ENCODE data around the gene EIF1AY.

The EIF1AY gene

GRCh38 chrY:20576506-20576905, 930 bp downstream of the EIF1AY start:
- in situ Hi-C loops (cut with MboI; ENCODE audit: low pct_unique_long_range_greater_than_20kb, low sequenced_read_pairs, unreplicated experiment), result no loop called here
- DNase-seq (ENCODE audit: low spot score), result no peak
- no peak for TF ChIP-seq CTCF (IDR thresholded peaks at IDR 0.05; ENCODE audit: extremely low read depth, insufficient read depth, missing control alignments)

GRCh38 chrY:20578206-20578605, 2.6 kb downstream of the EIF1AY start:
- no peak for TF ChIP-seq CTCF (IDR thresholded peaks at IDR 0.05; ENCODE audit: extremely low read depth, insufficient read depth, missing control alignments)
- no peak for DNase-seq (ENCODE audit: low spot score)
- in situ Hi-C loops (cut with MboI; ENCODE audit: low pct_unique_long_range_greater_than_20kb, low sequenced_read_pairs, unreplicated experiment), result no loop called here

- no peak for DNase-seq (ENCODE audit: low spot score)
- no peak for TF ChIP-seq CTCF (IDR thresholded peaks at IDR 0.05; ENCODE audit: extremely low read depth, insufficient read depth, missing control alignments)
- in situ Hi-C loops (cut with MboI; ENCODE audit: low pct_unique_long_range_greater_than_20kb, low sequenced_read_pairs, unreplicated experiment), result no loop called here
Measured at GRCh38 chrY:20581687-20582086, 6.1 kb downstream of the EIF1AY start.

- no peak for TF ChIP-seq CTCF (IDR thresholded peaks at IDR 0.05; ENCODE audit: extremely low read depth, insufficient read depth, missing control alignments)
- no peak for DNase-seq (ENCODE audit: low spot score)
- in situ Hi-C loops (cut with MboI; ENCODE audit: low pct_unique_long_range_greater_than_20kb, low sequenced_read_pairs, unreplicated experiment), result no loop called here
Measured at GRCh38 chrY:20586161-20586560, 10.6 kb downstream of the EIF1AY start.
